Measurements from ENCODE around the gene CCDC17.

DNA sequence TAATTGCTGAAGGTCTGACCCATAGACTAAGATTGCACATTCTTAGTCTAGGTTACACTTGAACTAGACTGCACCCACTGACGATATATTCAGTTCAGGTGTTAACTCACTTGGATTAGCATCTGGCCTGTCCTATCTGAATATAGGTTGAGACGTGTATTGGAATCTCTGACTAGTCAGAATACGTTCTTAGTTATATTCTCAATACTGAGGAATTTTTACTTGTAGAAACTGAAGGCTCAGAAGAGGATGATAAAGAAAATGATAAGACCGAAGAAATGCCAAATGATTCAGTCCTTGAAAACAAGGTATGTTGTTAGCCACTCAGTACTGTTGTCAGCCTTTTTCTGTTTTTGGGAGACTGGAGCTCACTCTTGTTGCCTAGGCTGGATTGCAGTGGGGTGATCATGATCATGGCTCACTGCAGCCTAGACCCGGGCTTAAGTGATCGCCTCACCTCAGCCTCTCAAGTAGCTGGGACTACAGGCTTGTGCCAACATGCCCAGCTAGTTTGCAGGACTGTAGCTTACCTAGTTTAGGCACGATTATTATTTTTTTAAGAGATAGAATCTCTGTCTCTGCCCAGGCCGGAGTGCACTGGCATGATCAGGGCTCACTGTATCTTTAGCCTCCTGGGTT, 10.8 kb downstream of the CCDC17 start:
- no peak for TF ChIP-seq POLR2A (IDR thresholded peaks at IDR 0.05)
- TF ChIP-seq CTCF (IDR thresholded peaks at IDR 0.05) = no peak
